Activated naive CD8-positive, alpha-beta T cell treated with anti-CD3 and anti-CD28 coated beads, Interleukin-2, amount 10 ng/mL, durations not matched to agents 7 days and 5 days (primary cell): Measurements from ENCODE around the gene CEPT1. TPM values are rescaled to one million over a fixed set of nuclear protein-coding genes. Genes with fewer than 3 reads are reported as not detected.

Experiments used
- ATAC-seq: fragments of 150-1000 bp; cut with Tn5 transposase; one replicate; pipeline ENCODE4 v1.10.0; 2021; ENCODE audit warnings: low read depth, moderate library complexity
- POLR2A ChIA-PET: fragments of 350-600 bp; sonication (Branson Sonifier 250); formaldehyde crosslinking; loops from one replicate; lab custom pipeline; 2021; ENCODE audit warnings: antibody characterized with exemption; lab: Charles Lee
- DNase-seq: peaks from one replicate; pipeline ENCODE4 v3.0.0; 2021
- H3K27ac Mint-ChIP-seq: one replicate; pipeline ENCODE4 v1.8.0; 2022; ENCODE audit warnings: mild to moderate bottlenecking, mixed read lengths
- H3K27me3 Mint-ChIP-seq: one replicate; pipeline ENCODE4 v1.8.0; 2022; ENCODE audit warnings: mild to moderate bottlenecking, moderate library complexity, mixed read lengths
- H3K36me3 Mint-ChIP-seq: one replicate; pipeline ENCODE4 v1.8.0; 2021; ENCODE audit warnings: mild to moderate bottlenecking, mixed read lengths
- H3K4me1 Mint-ChIP-seq: one replicate; pipeline ENCODE4 v1.8.0; 2021; ENCODE audit warnings: mixed read lengths
- H3K4me3 Mint-ChIP-seq: one replicate; pipeline ENCODE4 v1.8.0; 2022; ENCODE audit warnings: mild to moderate bottlenecking, moderate library complexity, mixed read lengths
- H3K9me3 Mint-ChIP-seq: one replicate; pipeline ENCODE4 v1.8.0; 2021; ENCODE audit warnings: mixed read lengths
- total RNA-seq, 2 experiments: library from RNA; stranded (reverse); gene quantifications; one replicate each; pipeline ENCODE4 v1.2.3, GENCODE V29; 2021

The CEPT1 gene
- total RNA-seq, 2 experiments from 2014 or later = 44.1 to 46.5 TPM

GRCh38 chr1:111234258-111234657 is 94.2 kb downstream of the CEPT1 start:
- Mint-ChIP-seq H3K4me1 (peaks cover 18% of the 10 kb centered on the region), H3K27ac (no peak overlapping the region), H3K9me3 (no peaks in the 10 kb centered on the region), H3K4me3 (no peak overlapping the region), H3K27me3 (no peaks in the 10 kb centered on the region), H3K36me3 (peaks cover 53% of the 10 kb centered on the region)
- DNase-seq (no peak), ATAC-seq (no peak)
- POLR2A ChIA-PET = no interaction called here

Other genes starting within 250 kb of the CEPT1 start
- 10 to 100 TPM; 25.2 to 26.1 TPM for gene LRIF1, start 176.3 kb upstream of the CEPT1 start, total RNA-seq
- 10 to 100 TPM; 36.7 to 37.1 TPM for gene DRAM2, start 130 bp upstream of the CEPT1 start, total RNA-seq
- gene DENND2D, start 60.4 kb downstream of the CEPT1 start, total RNA-seq = 100 to 1,000 TPM; 293 to 299 TPM
- gene CHI3L2, start 87.5 kb downstream of the CEPT1 start, total RNA-seq = 10 to 100 TPM; 30.5 to 33.9 TPM
- gene CHIA, start 150.6 kb downstream of the CEPT1 start, total RNA-seq = not detected